Keratinocyte (primary cell): ENCODE measurements around the gene ZP2. TPM values are rescaled to one million over a fixed set of nuclear protein-coding genes. Genes with fewer than 3 reads are reported as not detected.

Source experiments
- DNase-seq: peaks from one replicate; pipeline ENCODE4 v3.0.0-alpha.2; 2011; ENCODE audit warnings: low read depth, missing footprints, low spot score
- FAIRE-seq: peaks from 2 replicates; lab custom pipeline; 2011; peaks lifted over from hg19 to GRCh38; lab: Jason Lieb, UNC
- H2AFZ ChIP-seq: 2 replicates; pipeline ENCODE4 v1.6.0; 2012; ENCODE audit warnings: low read length, control low read depth, inconsistent platforms; ENCODE audit not compliant: control insufficient read depth
- H3K27ac ChIP-seq: 2 replicates; pipeline ENCODE4 v1.5.1; 2011; ENCODE audit warnings: low read length; ENCODE audit not compliant: control insufficient read depth, insufficient read depth
- H3K27me3 ChIP-seq: 3 replicates; pipeline ENCODE4 v1.6.0; 2011; ENCODE audit warnings: low read length; ENCODE audit not compliant: control insufficient read depth, insufficient read depth; ENCODE audit errors: extremely low read depth
- H3K36me3 ChIP-seq, 2 experiments: 2 replicates in 1 of 2; 3 replicates in 1 of 2; pipeline ENCODE4 v1.5.1; 2011; ENCODE audit warnings: low read length in 2 of 2, mild to moderate bottlenecking in 1 of 2; ENCODE audit not compliant: control insufficient read depth in 2 of 2, insufficient read depth in 2 of 2; ENCODE audit errors: extremely low read depth in 1 of 2
- H3K4me1 ChIP-seq: 3 replicates; pipeline ENCODE4 v1.5.1; 2011; ENCODE audit warnings: low read length; ENCODE audit not compliant: control insufficient read depth, insufficient read depth; ENCODE audit errors: extremely low read depth
- H3K4me2 ChIP-seq: 3 replicates; pipeline ENCODE4 v1.6.0; 2011; ENCODE audit warnings: low read depth, low read length; ENCODE audit not compliant: control insufficient read depth, insufficient read depth; ENCODE audit errors: extremely low read depth
- H3K4me3 ChIP-seq, 3 experiments: fragments of 200-600 bp in 1 of 3; sonication (generic) in 1 of 3; 2 replicates in 2 of 3; 3 replicates in 1 of 3; pipeline ENCODE4 v1.5.1; 2011 to 2016; ENCODE audit warnings: low read length in 3 of 3, mild to moderate bottlenecking in 3 of 3, control low read depth in 2 of 3, inconsistent platforms in 1 of 3, low read depth in 1 of 3, mixed read lengths in 1 of 3, mixed run types in 1 of 3, moderate library complexity in 1 of 3; ENCODE audit not compliant: control insufficient read depth in 2 of 3, insufficient read depth in 2 of 3; ENCODE audit errors: extremely low read depth in 1 of 3
- H3K79me2 ChIP-seq: 2 replicates; pipeline ENCODE4 v1.6.0; 2012; ENCODE audit warnings: low read length; ENCODE audit not compliant: control insufficient read depth, insufficient read depth
- H3K9ac ChIP-seq: 3 replicates; pipeline ENCODE4 v1.6.0; 2011; ENCODE audit warnings: low read length; ENCODE audit not compliant: control insufficient read depth, insufficient read depth; ENCODE audit errors: extremely low read depth
- H3K9me1 ChIP-seq: 3 replicates; pipeline ENCODE4 v1.6.0; 2011; ENCODE audit warnings: low read length; ENCODE audit not compliant: control insufficient read depth, insufficient read depth; ENCODE audit errors: extremely low read depth
- H3K9me3 ChIP-seq: 2 replicates; pipeline ENCODE4 v1.5.1; 2012; ENCODE audit warnings: low read depth, low read length; ENCODE audit not compliant: control insufficient read depth
- H4K20me1 ChIP-seq: 3 replicates; pipeline ENCODE4 v1.6.0; 2011; ENCODE audit warnings: low read length; ENCODE audit not compliant: control insufficient read depth, insufficient read depth; ENCODE audit errors: extremely low read depth
- CTCF ChIP-seq, 3 experiments: IDR thresholded peaks in 1 of 3; conservative IDR thresholded peaks in 1 of 3; optimal IDR thresholded peaks in 1 of 3; 2 replicates in 2 of 3; 3 replicates in 1 of 3; pipeline versions ENCODE3 to v1.5.1; 2011; ENCODE audit warnings: low read length in 3 of 3, mild to moderate bottlenecking in 3 of 3, moderate library complexity in 2 of 3, control low read depth in 1 of 3, inconsistent platforms in 1 of 3; ENCODE audit not compliant: insufficient read depth in 2 of 3; ENCODE audit errors: extremely low read depth in 1 of 3
- EZH2 ChIP-seq: IDR thresholded peaks from one replicate; pipeline ENCODE4 v1.6.1; 2012; ENCODE audit warnings: inconsistent platforms, mild to moderate bottlenecking, low read length, moderate library complexity
- dilution Hi-C: fragments of 300-500 bp; cut with MboI; formaldehyde crosslinking; loops from one replicate; pipeline ENCODE4 v1.7.0; 2020; ENCODE audit warnings: low sequenced_read_pairs; ENCODE audit not compliant: extremely low pct_ligation_motif_present
- polyA plus RNA-seq, 5 experiments: library from polyadenylated mRNA; depleted of rRNA in 3 of 5; stranded (reverse) in 3 of 5; stranded (forward) in 1 of 5; unstranded in 1 of 5; fragments of >200 nt; gene quantifications; 1 replicate in 1 of 5; 2 replicates in 3 of 5; 3 replicates in 1 of 5; pipeline versions ENCODE4 v1.2.1 to v1.2.3, GENCODE V29; 2011 to 2012; ENCODE audit warnings: missing spikeins in 2 of 5, low read depth in 1 of 5, low replicate concordance in 1 of 5

The ZP2 gene
- polyA plus RNA-seq, 1 donor (not counting 4 experiments of a cell fraction or from before 2014, with no cell fraction given), result not detected

- TF ChIP-seq CTCF (optimal IDR thresholded peaks at IDR 0.05 in 1 of 3, IDR thresholded peaks at IDR 0.05 in 1 of 3, conservative IDR thresholded peaks at IDR 0.05 in 1 of 3; ENCODE audit: extremely low read depth in 1 of 3, insufficient read depth in 2 of 3, low read length in 3 of 3), result no peak
- no peak for TF ChIP-seq EZH2
- dilution Hi-C loops, result no loop called here
- H3K9me1 ChIP-seq, result no peaks in the 10 kb centered on the region
- no peaks in the 10 kb centered on the region for H4K20me1 ChIP-seq
- no peaks in the 10 kb centered on the region for H3K79me2 ChIP-seq
- no peak overlapping the region for H3K4me3 ChIP-seq
- DNase-seq (no peak), FAIRE-seq (no peak)
- no peaks in the 10 kb centered on the region for H3K4me1 ChIP-seq
- H3K4me2 ChIP-seq, result no peak overlapping the region
- no peak overlapping the region for H2AFZ ChIP-seq
- H3K27me3 ChIP-seq, result no peaks in the 10 kb centered on the region
- no peaks in the 10 kb centered on the region for H3K36me3 ChIP-seq
- H3K9ac ChIP-seq, result no peak overlapping the region
- no peak overlapping the region for H3K27ac ChIP-seq
- H3K9me3 ChIP-seq, result no peaks in the 10 kb centered on the region
Measured at GRCh38 chr16:21239646-21240045, 28.3 kb upstream of the ZP2 start.

GRCh38 chr16:21236831-21237230, 25.5 kb upstream of the ZP2 start:
- H3K27me3 ChIP-seq, result no peaks in the 10 kb centered on the region
- no peaks in the 10 kb centered on the region for H3K9me3 ChIP-seq
- H3K4me2 ChIP-seq, result no peak overlapping the region
- H3K9ac ChIP-seq, result no peak overlapping the region
- dilution Hi-C loops, result no loop called here
- no peak overlapping the region for H3K27ac ChIP-seq
- no peaks in the 10 kb centered on the region for H3K36me3 ChIP-seq
- no peaks in the 10 kb centered on the region for H3K79me2 ChIP-seq
- H2AFZ ChIP-seq, result no peak overlapping the region
- FAIRE-seq (no peak), DNase-seq (no peak)
- H3K4me1 ChIP-seq, result no peaks in the 10 kb centered on the region
- H4K20me1 ChIP-seq, result no peaks in the 10 kb centered on the region
- no peak overlapping the region for H3K4me3 ChIP-seq
- TF ChIP-seq CTCF (optimal IDR thresholded peaks at IDR 0.05 in 1 of 3, IDR thresholded peaks at IDR 0.05 in 1 of 3, conservative IDR thresholded peaks at IDR 0.05 in 1 of 3; ENCODE audit: extremely low read depth in 1 of 3, insufficient read depth in 2 of 3, low read length in 3 of 3) (no peak), EZH2 (no peak)
- H3K9me1 ChIP-seq, result no peaks in the 10 kb centered on the region
